GM18508 (cell line): Measurements from ENCODE around the gene ATP11C.
"Not testable (repeated sequence)": the region's sequence is repeated elsewhere in the genome, so short reads cannot be mapped to it uniquely, and the experiment has no call there.

Source experiments
- ATAC-seq: cut with Tn5 transposase; IDR thresholded peaks from one replicate; pipeline ENCODE4 v1.9.1; 2021; ENCODE audit warnings: moderate number of reproducible peaks; ENCODE audit not compliant: insufficient read depth, unreplicated experiment

The ATP11C gene

GRCh38 chrX:139929876-139930275 is 3.0 kb downstream of the ATP11C start:
- ATAC-seq = no peak

GRCh38 chrX:139924696-139925095 is 8.2 kb downstream of the ATP11C start:
- ATAC-seq = no peak

GRCh38 chrX:139924069-139924695 is 8.7 kb downstream of the ATP11C start:
- ATAC-seq = no peak

GRCh38 chrX:139921142-139921541 is 11.7 kb downstream of the ATP11C start:
- ATAC-seq = not testable (repeated sequence)

GRCh38 chrX:139920316-139920715 is 12.5 kb downstream of the ATP11C start:
- no peak for ATAC-seq

GRCh38 chrX:139914421-139914820 is 18.4 kb downstream of the ATP11C start:
- no peak for ATAC-seq

GRCh38 chrX:139909712-139910111 is 23.1 kb downstream of the ATP11C start:
- no peak for ATAC-seq

- ATAC-seq = no peak
Measured at GRCh38 chrX:139907078-139907477, 25.8 kb downstream of the ATP11C start.

GRCh38 chrX:139905743-139906142 is 27.1 kb downstream of the ATP11C start:
- ATAC-seq = no peak

GRCh38 chrX:139905051-139905450 is 27.8 kb downstream of the ATP11C start:
- no peak for ATAC-seq

GRCh38 chrX:139903210-139903609 is 29.6 kb downstream of the ATP11C start:
- ATAC-seq = no peak

- ATAC-seq = no peak
Measured at GRCh38 chrX:139902559-139902958, 30.3 kb downstream of the ATP11C start.

- ATAC-seq = no peak
Measured at GRCh38 chrX:139898334-139898733, 34.5 kb downstream of the ATP11C start.

- ATAC-seq = no peak
Measured at GRCh38 chrX:139892512-139892911, 40.3 kb downstream of the ATP11C start.

GRCh38 chrX:139890991-139891700 is 41.7 kb downstream of the ATP11C start:
- ATAC-seq = no peak

GRCh38 chrX:139889760-139890159 is 43.1 kb downstream of the ATP11C start:
- ATAC-seq = no peak

GRCh38 chrX:139883984-139884383 is 48.9 kb downstream of the ATP11C start:
- no peak for ATAC-seq

GRCh38 chrX:139882299-139882698 is 50.6 kb downstream of the ATP11C start:
- no peak for ATAC-seq

- ATAC-seq = no peak
Measured at GRCh38 chrX:139881572-139881971, 51.3 kb downstream of the ATP11C start.

GRCh38 chrX:139881130-139881529 is 51.7 kb downstream of the ATP11C start:
- no peak for ATAC-seq

GRCh38 chrX:139877710-139878414 is 55.0 kb downstream of the ATP11C start:
- ATAC-seq = no peak
